SK-N-MC (cell line): ENCODE measurements around the gene PROK2.

Experiments used
- DNase-seq: peaks from one replicate; pipeline ENCODE4 v3.0.0-alpha.2; 2011; ENCODE audit warnings: low read depth, low spot score
- H3K27ac ChIP-seq: fragments of 200-600 bp; sonication (generic); 2 replicates; pipeline ENCODE4 v1.5.1; 2016; ENCODE audit warnings: mixed run types
- H3K36me3 ChIP-seq: fragments of 200-600 bp; sonication (generic); 2 replicates; pipeline ENCODE4 v1.6.1; 2017; ENCODE audit warnings: antibody characterized with exemption, low read length, mixed read lengths; ENCODE audit not compliant: insufficient read depth
- H3K4me3 ChIP-seq: fragments of 200-600 bp; sonication (generic); 2 replicates; pipeline ENCODE4 v1.5.1; 2016
- H3K9ac ChIP-seq: fragments of 200-600 bp; sonication (generic); 2 replicates; pipeline ENCODE4 v1.8.0; 2017; ENCODE audit warnings: mixed run types, mixed read lengths; ENCODE audit not compliant: insufficient read length
- H3K9me3 ChIP-seq: fragments of 200-600 bp; sonication (generic); 2 replicates; pipeline ENCODE4 v1.6.1; 2017; ENCODE audit warnings: low read depth, mild to moderate bottlenecking, antibody characterized with exemption, low read length, moderate library complexity, mixed read lengths
- EZH2 ChIP-seq: fragments of 200-600 bp; sonication (generic); IDR thresholded peaks from one replicate; pipeline ENCODE4 v1.6.1; 2017; ENCODE audit warnings: antibody characterized with exemption
- FOXP2 ChIP-seq: optimal IDR thresholded peaks from 2 replicates; pipeline ENCODE3; 2011; ENCODE audit warnings: mild to moderate bottlenecking, moderate library complexity; ENCODE audit not compliant: insufficient read depth; ENCODE audit errors: extremely low read length, control extremely low read depth
- POLR2AphosphoS5 ChIP-seq: IDR thresholded peaks from 2 replicates; pipeline ENCODE4 v1.6.1; 2012; ENCODE audit warnings: mild to moderate bottlenecking, low read depth, low read length, borderline replicate concordance

PROK2 gene

DNA sequence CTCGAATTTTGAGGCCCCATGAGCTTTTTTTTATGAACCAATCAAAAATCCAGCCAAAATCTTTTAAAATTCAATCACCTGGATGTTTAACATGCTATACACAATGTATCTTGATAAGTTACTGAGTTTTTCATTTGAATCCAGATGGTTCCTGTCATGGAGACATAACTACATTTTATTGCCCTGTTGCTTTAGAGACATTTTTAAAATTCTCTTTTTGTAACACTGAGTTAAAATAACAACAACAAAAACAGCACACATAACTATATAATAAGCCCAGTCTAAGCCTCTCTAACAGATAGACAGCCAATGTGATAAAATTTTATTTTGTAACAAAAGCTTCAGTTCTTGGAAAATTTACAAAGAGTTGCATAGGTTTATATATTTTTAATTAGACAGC lies 1.8 kb downstream of the PROK2 start:
- Histone ChIP-seq H3K4me3 (peak overlapping the region; percentile 80), H3K36me3 (no peaks in the 10 kb centered on the region), H3K9me3 (no peaks in the 10 kb centered on the region), H3K9ac (no peak overlapping the region), H3K27ac (no peak overlapping the region)
- no peak for TF ChIP-seq FOXP2
- TF ChIP-seq POLR2AphosphoS5 = no peak
- TF ChIP-seq EZH2 = no peak
- no peak for DNase-seq

DNA sequence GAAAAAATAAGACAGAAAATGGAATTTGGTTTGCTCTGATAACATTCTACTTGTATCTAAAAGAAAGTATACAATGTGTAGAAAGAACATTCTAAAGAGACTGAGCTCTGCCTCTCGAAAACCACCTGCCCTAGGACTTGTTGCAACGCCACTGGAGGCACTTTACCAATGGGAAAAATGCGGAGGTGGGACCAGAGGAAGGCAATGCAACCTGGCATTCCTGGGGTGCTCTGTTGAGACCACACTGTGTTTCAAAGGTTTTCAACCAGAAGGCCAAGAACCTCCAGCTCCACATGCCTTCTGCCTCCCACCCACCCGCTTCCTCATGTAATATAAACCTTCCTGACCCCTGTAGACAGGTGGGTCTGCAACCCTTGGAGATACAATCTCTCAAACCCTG lies 4.5 kb downstream of the PROK2 start:
- no peaks in the 10 kb centered on the region; the same call in 1 of the 2 replicates for H3K36me3 ChIP-seq
- H3K4me3 ChIP-seq = no peak overlapping the region
- peak overlapping the region; percentile 54; the same call in 1 of the 2 replicates for H3K27ac ChIP-seq
- no peaks in the 10 kb centered on the region for H3K9me3 ChIP-seq
- TF ChIP-seq POLR2AphosphoS5 = no peak
- no peak for TF ChIP-seq EZH2
- no peak for TF ChIP-seq FOXP2
- DNase-seq = no peak
- no peak overlapping the region for H3K9ac ChIP-seq

DNA sequence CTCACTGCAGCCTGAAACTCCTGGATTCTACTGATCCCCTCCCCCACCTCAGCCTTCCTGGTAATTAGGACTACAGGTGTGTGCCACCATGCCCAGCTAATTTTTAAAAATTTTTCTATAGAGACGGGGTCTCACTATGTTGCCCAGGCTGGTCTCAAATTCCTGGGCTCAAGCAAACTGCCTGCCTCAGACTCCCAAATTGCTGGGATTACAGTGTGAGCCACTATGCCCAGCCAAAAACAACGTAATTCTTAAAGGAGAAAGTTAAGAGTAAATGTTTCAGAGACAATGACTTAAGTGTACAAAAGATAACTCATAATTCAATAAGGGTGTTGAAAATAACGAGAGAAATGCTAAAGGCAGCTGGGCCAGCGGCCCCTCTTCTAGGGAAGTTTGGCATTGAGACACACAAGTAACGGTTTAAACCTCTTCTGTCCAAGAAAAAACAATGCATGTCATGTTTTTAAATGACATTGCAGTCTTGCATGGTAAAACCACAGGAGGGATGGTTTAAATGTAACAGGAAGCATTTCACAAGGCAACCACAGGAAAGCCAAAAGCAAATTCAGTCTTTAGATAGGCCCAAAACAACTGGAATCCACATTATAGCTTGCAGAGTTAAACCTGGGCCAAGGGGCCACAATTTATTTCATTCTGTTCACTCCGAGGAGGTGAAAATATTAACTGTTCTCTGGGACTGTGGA lies 5.1 kb downstream of the PROK2 start:
- Histone ChIP-seq H3K27ac (peak overlapping the region; percentile 54; the same call in 1 of the 2 replicates), H3K36me3 (no peaks in the 10 kb centered on the region; the same call in 1 of the 2 replicates), H3K4me3 (no peak overlapping the region; the same call in 1 of the 2 replicates), H3K9me3 (no peaks in the 10 kb centered on the region), H3K9ac (no peak overlapping the region)
- no peak for DNase-seq
- TF ChIP-seq EZH2 (no peak), FOXP2 (no peak), POLR2AphosphoS5 (no peak)

DNA sequence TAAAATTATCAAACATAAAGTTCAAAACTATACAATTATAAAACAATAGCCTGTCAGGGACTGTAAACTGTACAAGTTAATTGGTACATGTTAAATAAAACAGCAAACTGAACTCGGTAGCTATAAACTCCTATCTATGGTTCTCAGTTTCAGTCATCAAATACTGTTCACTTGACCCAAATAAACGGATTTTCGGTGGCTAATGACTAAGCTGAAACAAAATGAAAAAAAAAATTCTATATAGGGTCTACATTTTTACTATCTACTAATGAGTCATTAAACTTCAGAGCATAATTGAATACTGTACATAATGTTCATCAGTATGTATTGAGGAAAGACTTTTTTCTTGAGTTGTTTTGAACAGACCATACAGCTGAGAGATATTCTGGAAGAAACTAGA lies 6.6 kb downstream of the PROK2 start:
- Histone ChIP-seq H3K9ac (no peak overlapping the region), H3K4me3 (no peak overlapping the region), H3K27ac (no peak overlapping the region), H3K9me3 (no peaks in the 10 kb centered on the region), H3K36me3 (no peaks in the 10 kb centered on the region; the same call in 1 of the 2 replicates)
- TF ChIP-seq POLR2AphosphoS5 (no peak), EZH2 (no peak), FOXP2 (no peak)
- no peak for DNase-seq

DNA sequence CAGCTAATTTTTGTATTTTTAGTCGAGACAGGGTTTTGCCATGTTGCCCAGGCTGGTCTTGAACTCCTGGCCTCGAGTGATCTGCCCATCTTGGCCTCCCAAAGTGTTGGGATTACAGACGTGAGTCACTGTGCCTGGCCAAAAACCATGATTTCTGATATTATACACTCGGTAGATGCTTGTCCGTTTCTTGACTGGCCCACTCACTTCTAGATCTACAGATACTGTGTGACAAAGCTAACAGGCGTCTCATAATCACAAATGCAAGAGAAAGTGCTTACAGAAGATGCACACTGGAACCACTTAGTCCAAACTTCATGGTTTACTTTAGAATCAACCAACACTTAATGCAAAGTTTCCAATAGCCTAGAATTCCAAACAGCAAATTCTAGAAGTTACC lies 8.4 kb downstream of the PROK2 start:
- no peaks in the 10 kb centered on the region for H3K9me3 ChIP-seq
- no peak overlapping the region for H3K4me3 ChIP-seq
- DNase-seq = no peak
- H3K27ac ChIP-seq = no peak overlapping the region
- H3K9ac ChIP-seq = no peak overlapping the region
- TF ChIP-seq EZH2 (no peak), POLR2AphosphoS5 (no peak), FOXP2 (no peak)
- no peaks in the 10 kb centered on the region; the same call in 1 of the 2 replicates for H3K36me3 ChIP-seq

DNA sequence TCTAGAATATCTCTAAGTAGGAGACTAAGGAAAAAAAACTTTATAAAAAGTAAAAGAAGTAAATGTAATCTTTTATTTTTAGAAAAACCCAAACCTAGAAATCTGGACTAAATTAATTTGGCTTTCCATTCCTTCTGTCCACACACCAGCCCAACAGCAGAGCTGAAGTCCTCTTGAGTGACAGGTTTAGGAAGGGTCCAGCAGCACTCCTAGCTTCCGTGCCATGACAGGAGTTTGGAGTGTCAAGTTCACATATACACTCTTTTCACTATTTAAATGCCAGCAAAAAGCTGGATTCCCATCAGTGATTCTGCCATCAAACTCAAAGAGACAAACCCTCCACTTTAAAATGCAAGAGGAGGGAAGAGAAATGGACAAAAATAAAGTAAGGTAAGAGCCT lies 13.1 kb downstream of the PROK2 start:
- no peak for DNase-seq

DNA sequence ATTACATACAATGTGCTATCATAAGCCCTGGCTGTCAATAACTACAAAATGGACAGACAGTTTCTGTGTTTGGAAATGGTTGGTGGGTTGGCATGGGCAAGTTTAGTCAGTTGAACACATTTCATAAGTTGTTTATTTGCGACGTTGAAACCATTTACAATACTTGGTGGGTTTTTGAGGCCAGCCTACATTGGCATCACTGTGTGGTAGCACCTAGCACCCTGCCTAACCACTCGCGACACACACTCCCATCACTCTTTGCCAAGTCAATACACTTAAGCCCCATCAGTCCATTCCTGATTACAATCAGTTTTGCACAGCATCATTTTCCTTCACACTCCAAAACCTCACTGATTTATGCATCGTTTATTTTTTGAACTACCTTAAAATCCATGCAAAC lies 13.8 kb downstream of the PROK2 start:
- DNase-seq = no peak
- Histone ChIP-seq H3K27ac (no peak overlapping the region), H3K9ac (no peak overlapping the region), H3K9me3 (no peaks in the 10 kb centered on the region), H3K36me3 (no peaks in the 10 kb centered on the region), H3K4me3 (no peak overlapping the region)
- TF ChIP-seq EZH2 (no peak), FOXP2 (no peak)

More for the DNA sequence above, 13.1 kb downstream of the PROK2 start:
- H3K27ac ChIP-seq = no peak overlapping the region
- H3K9ac ChIP-seq = no peak overlapping the region
- TF ChIP-seq POLR2AphosphoS5 (no peak), FOXP2 (no peak), EZH2 (no peak)
- no peak overlapping the region for H3K4me3 ChIP-seq
- no peaks in the 10 kb centered on the region; the same call in 1 of the 2 replicates for H3K36me3 ChIP-seq
- H3K9me3 ChIP-seq = no peaks in the 10 kb centered on the region

DNA sequence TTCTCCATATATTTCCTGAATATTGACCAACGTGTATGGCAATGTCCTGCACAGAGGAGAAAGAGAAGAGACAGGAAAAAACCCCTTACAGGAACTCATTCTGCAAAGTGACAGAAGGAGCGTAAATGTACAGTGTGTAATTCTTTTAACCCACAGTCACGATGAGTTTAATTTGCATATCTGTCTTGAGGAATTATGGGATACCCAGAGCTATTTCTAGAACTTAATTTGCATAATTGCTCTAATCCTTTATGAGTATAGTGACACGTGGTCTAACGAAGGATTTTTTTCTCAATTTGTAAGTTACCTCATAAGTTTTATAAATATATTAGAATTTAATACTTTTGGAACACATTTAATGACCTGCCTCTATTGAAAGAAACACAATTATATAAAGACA lies 21.5 kb downstream of the PROK2 start:
- no peaks in the 10 kb centered on the region for H3K36me3 ChIP-seq
- H3K27ac ChIP-seq = peak overlapping the region; percentile 57; the same call in 1 of the 2 replicates
- DNase-seq = no peak
- no peak overlapping the region for H3K4me3 ChIP-seq
- H3K9me3 ChIP-seq = no peaks in the 10 kb centered on the region
- TF ChIP-seq POLR2AphosphoS5 (no peak), FOXP2 (no peak), EZH2 (no peak)
- no peak overlapping the region for H3K9ac ChIP-seq

DNA sequence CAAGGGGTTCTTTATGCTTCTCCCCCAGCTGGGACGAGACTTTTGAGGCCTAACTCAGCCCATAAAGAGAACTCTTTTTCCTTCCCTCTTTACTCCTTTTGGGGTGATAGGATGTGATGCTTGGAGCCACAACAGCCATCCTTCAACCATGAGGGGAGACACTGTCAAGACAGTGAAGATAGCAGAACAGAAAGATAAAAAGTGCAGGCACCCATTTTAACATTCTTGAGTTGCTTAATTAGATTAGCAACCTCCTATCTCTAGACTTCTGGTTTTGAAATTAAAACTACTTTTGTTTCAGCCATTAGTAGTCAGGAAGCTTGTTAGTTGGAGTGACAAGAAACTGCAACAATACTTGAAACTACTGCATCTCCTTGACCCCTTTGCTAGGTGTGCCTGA lies 24.8 kb downstream of the PROK2 start:
- DNase-seq = no peak
- H3K4me3 ChIP-seq = no peak overlapping the region
- TF ChIP-seq EZH2 (no peak), FOXP2 (no peak), POLR2AphosphoS5 (no peak)
- H3K9ac ChIP-seq = no peak overlapping the region
- H3K27ac ChIP-seq = no peak overlapping the region
- H3K9me3 ChIP-seq = no peaks in the 10 kb centered on the region
- no peaks in the 10 kb centered on the region for H3K36me3 ChIP-seq
